Ovary (tissue), 9 donors: ENCODE results near the gene RAP1A. TPM values are rescaled to one million over a fixed set of nuclear protein-coding genes. Genes with fewer than 3 reads are reported as not detected.

Source experiments
- DNase-seq, 5 donors: peaks; one replicate each; pipeline ENCODE4 v3.0.0-alpha.2; 2019 to 2020
- H3K27ac ChIP-seq, 2 donors: fragments of 200-600 bp; one replicate each; pipeline versions ENCODE4 v1.5.1 to v1.8.0; 2019 to 2022
- H3K27me3 ChIP-seq: fragments of 200-600 bp; one replicate; pipeline ENCODE4 v1.8.0; 2022
- H3K36me3 ChIP-seq: fragments of 200-600 bp; sonication (generic); one replicate; pipeline ENCODE4 v1.5.1; 2019
- H3K4me1 ChIP-seq: one replicate; pipeline ENCODE4 v1.8.1; 2013; ENCODE audit warnings: mild to moderate bottlenecking, moderate library complexity; ENCODE audit not compliant: insufficient read depth
- H3K4me3 ChIP-seq: fragments of 200-600 bp; sonication (generic); one replicate; pipeline ENCODE4 v1.5.1; 2017
- H3K9me3 ChIP-seq, 2 donors: fragments of 200-600 bp in 1 of 2; sonication (generic) in 1 of 2; one replicate each; pipeline versions ENCODE4 v1.5.1 to v1.8.1; 2013 to 2019; ENCODE audit warnings: mild to moderate bottlenecking in 1 of 2, moderate library complexity in 1 of 2
- CTCF ChIP-seq, 3 donors: fragments of 450-650 bp in 2 of 3; fragments of 200-600 bp in 1 of 3; IDR thresholded peaks; one replicate each; pipeline versions ENCODE4 v1.5.1 to v1.8.0; 2016 to 2022; ENCODE audit warnings: antibody characterized with exemption in 3 of 3, mild to moderate bottlenecking in 1 of 3
- EP300 ChIP-seq: sonication (generic); formaldehyde crosslinking; IDR thresholded peaks from one replicate; pipeline ENCODE4 v1.6.1; 2017; ENCODE audit warnings: antibody characterized with exemption
- POLR2A ChIP-seq: fragments of 450-650 bp; IDR thresholded peaks from one replicate; pipeline ENCODE4 v1.6.1; 2017; ENCODE audit warnings: antibody characterized with exemption, mild to moderate bottlenecking, moderate library complexity
- WGBS, 3 donors: extraction: QIAGEN DNeasy Blood & Tissue Kit in 1 of 3; methylation state at CpG; one replicate each; pipeline versions ENCODE4 v1.1.5 to v1.1.7; 2013 to 2017; 5-methylcytosine and 5-hydroxymethylcytosine counted together
- intact Hi-C, 4 donors: fragments of 100-400 bp; cut with DNase I; formaldehyde crosslinking; loops; one replicate each; pipeline versions ENCODE4 v1.11.0 to v1.15.1; 2022 to 2023
- polyA plus RNA-seq, 2 donors: library from polyadenylated mRNA; stranded (reverse); fragments of 200-250 nt in 1 of 2; fragments of 350-450 nt in 1 of 2; fragmentation: Illumina TruSeq in 1 of 2; extraction: RNeasy Lipid Tissue Mini Kit (QIAGEN cat#74804) in 1 of 2; gene quantifications; one replicate each; pipeline ENCODE4 v1.2.3, GENCODE V29; 2013 to 2014
- total RNA-seq, 7 donors: library from RNA; depleted of rRNA in 2 of 7; stranded (reverse); fragments of >200 nt in 2 of 7; fragmentation: NEBNext Ultra II Directional in 3 of 7; extraction: Animal tissue kit (Norgen Biotek cat#: 25700) in 3 of 7; gene quantifications; one replicate each; pipeline versions ENCODE4 v1.1.0 to v1.2.4, GENCODE V29; 2016 to 2023
- donor health status: DM: no; HTN: no; CAD: no; lungs with moderate emphysema.
- donor health status: DM: no; HTN: no; CAD: no.
- donor health status: Bipolar disorder and iron deficiency.
- donor health status: DM: yes; HTN: yes; CAD: no.
- donor health status: DM: no; HTN: no; CAD: no.
- donor health status: DM: yes; HTN: yes; CAD: no.

Gene RAP1A
- total and polyA plus RNA-seq, 9 donors, result 22.2 to 118 (median 59.1) TPM

GRCh38 chr1:111639602-111640198 lies 20.1 kb downstream of the RAP1A start:
- Histone ChIP-seq H3K9me3 (no peaks in the 10 kb centered on the region), H3K36me3 (no peaks in the 10 kb centered on the region), H3K4me3 (no peak overlapping the region), H3K4me1 (peaks cover 2% of the 10 kb centered on the region), H3K27ac (no peak overlapping the region), H3K27me3 (no peaks in the 10 kb centered on the region)
- TF ChIP-seq POLR2A (no peak), EP300 (no peak)
- intact Hi-C loops, result no loop called here
- 82 to 91% (median 83%) methylated on average over 3 of the region's 3 CpGs for WGBS, 3 donors
- DNase-seq, result no peak

GRCh38 chr1:111643097-111643496 lies 23.5 kb downstream of the RAP1A start:
- intact Hi-C loops, result no loop called here
- H3K4me3 ChIP-seq, result no peak overlapping the region
- no peak for TF ChIP-seq EP300
- no peak for TF ChIP-seq CTCF (IDR thresholded peaks at IDR 0.05)
- TF ChIP-seq POLR2A, result no peak
- no peaks in the 10 kb centered on the region for H3K9me3 ChIP-seq
- no peaks in the 10 kb centered on the region for H3K27me3 ChIP-seq
- no peak overlapping the region for H3K27ac ChIP-seq
- peaks cover 2% of the 10 kb centered on the region for H3K4me1 ChIP-seq
- H3K36me3 ChIP-seq, result no peaks in the 10 kb centered on the region
- 82 to 89% (median 84%) methylated on average over 2 of the region's 2 CpGs for WGBS, 3 donors
- no peak for DNase-seq

- H3K36me3 ChIP-seq, result no peaks in the 10 kb centered on the region
- H3K27ac ChIP-seq, result no peak overlapping the region
- no peak for TF ChIP-seq CTCF (IDR thresholded peaks at IDR 0.05)
- no peak for TF ChIP-seq POLR2A
- no peak for TF ChIP-seq EP300
- no peaks in the 10 kb centered on the region for H3K9me3 ChIP-seq
- intact Hi-C loops, result no loop called here
- H3K4me1 ChIP-seq, result no peaks in the 10 kb centered on the region
- H3K27me3 ChIP-seq, result no peaks in the 10 kb centered on the region
- 94 to 99% (median 98%) methylated on average over 3 of the region's 3 CpGs for WGBS, 3 donors
- H3K4me3 ChIP-seq, result no peak overlapping the region
- no peak for DNase-seq
These were observed 24.1 kb downstream of the RAP1A start for GRCh38 chr1:111643696-111644095.

- no peaks in the 10 kb centered on the region for H3K36me3 ChIP-seq
- no peak overlapping the region for H3K27ac ChIP-seq
- H3K4me1 ChIP-seq, result no peaks in the 10 kb centered on the region
- intact Hi-C loops, result no loop called here
- WGBS, 3 donors, result 81 to 96% (median 89%) methylated on average over 1 of the region's 1 CpG
- TF ChIP-seq POLR2A (no peak), CTCF (IDR thresholded peaks at IDR 0.05) (no peak), EP300 (no peak)
- H3K4me3 ChIP-seq, result no peak overlapping the region
- H3K27me3 ChIP-seq, result no peaks in the 10 kb centered on the region
- H3K9me3 ChIP-seq, result no peaks in the 10 kb centered on the region
- DNase-seq, result no peak
These were observed 24.9 kb downstream of the RAP1A start for GRCh38 chr1:111644506-111644905.

GRCh38 chr1:111647736-111648135 lies 28.1 kb downstream of the RAP1A start:
- intact Hi-C loops, result no loop called here
- Histone ChIP-seq H3K9me3 (no peaks in the 10 kb centered on the region), H3K4me3 (no peak overlapping the region), H3K36me3 (no peaks in the 10 kb centered on the region), H3K27me3 (no peaks in the 10 kb centered on the region), H3K27ac (no peak overlapping the region), H3K4me1 (no peaks in the 10 kb centered on the region)
- DNase-seq, result no peak
- WGBS, 3 donors, result 85 to 100% (median 95%) methylated on average over 1 of the region's 1 CpG
- TF ChIP-seq CTCF (IDR thresholded peaks at IDR 0.05) (no peak), POLR2A (no peak), EP300 (no peak)
